NCI-H1048 (cell line): Measurements from ENCODE around the gene RRM1.
"Not testable (repeated sequence)": the region's sequence is repeated elsewhere in the genome, so short reads cannot be mapped to it uniquely, and the experiment has no call there.

Experiments used
- DNase-seq: peaks from one replicate; lab custom pipeline; 2025; lab: John Stamatoyannopoulos, UW

RRM1 gene

DNA sequence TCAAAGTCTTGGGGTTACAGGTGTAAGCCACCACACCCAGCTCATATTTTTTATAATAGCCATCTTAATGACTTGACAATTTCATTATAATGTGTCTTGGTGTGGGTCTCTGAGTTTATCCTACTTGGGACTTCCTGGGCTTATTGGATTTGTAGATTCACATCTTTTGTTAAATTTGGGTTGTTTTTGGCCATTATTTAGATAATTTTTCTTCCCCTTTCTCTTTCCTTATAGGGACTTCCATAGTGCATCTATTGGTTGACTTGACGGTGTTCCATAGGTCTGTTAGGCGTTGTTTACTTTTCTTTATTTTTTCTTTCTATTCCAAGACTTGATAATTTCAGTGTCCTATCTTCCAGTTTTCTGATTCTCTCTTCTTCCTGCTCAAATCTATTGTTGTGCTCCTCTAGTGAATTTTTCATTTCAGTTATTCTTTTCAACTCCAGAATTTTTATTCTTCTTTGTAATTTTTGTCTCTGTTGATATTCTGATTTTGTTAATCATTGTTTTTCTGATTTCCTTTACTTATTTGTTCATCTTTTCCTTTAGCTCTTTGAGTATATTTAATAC is 45.6 kb downstream of the RRM1 start:
- DNase-seq, result no peak

- DNase-seq, result no peak
These were observed 51.6 kb downstream of the RRM1 start for GRCh38 chr11:4146070-4146771.

DNA sequence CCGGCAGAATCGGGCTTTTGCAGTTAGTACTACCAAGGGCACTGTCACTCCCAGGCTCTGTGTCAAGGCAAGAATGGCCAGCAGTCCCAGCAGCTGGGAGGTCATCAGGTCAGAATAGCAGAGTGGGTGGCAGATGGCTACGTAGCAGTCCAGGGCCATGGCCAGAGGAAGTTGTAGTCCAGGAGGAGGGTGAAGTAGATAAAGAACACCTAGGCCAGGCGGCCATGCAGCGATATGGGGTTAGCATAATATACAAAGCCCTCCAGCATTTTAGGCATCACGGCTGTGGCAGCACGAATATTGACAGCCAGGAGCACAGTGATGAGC is 52.1 kb downstream of the RRM1 start:
- DNase-seq, result no peak

GRCh38 chr11:4154503-4154902 is 59.9 kb downstream of the RRM1 start:
- no peak for DNase-seq

GRCh38 chr11:4156571-4156970 is 62.0 kb downstream of the RRM1 start:
- DNase-seq, result no peak

DNA sequence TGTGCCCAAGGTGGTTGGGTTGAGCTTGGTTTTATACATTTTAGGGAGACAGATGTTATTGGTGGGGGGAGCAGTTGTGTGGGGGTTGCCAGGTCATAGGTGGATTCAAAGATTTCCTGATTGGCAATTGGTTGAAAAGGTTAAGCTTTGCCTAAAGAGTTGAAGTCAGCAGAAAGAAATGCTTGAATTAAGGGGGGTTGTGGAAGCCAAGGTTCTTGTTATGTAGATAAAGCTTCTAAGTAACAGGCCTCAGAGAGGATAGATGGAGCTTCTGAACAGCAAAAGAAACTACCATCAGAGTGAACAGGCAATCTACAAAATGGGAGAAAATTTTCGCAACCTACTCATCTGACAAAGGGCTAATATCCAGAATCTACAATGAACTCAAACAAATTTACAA is 64.2 kb downstream of the RRM1 start:
- DNase-seq, result not testable (repeated sequence)

DNA sequence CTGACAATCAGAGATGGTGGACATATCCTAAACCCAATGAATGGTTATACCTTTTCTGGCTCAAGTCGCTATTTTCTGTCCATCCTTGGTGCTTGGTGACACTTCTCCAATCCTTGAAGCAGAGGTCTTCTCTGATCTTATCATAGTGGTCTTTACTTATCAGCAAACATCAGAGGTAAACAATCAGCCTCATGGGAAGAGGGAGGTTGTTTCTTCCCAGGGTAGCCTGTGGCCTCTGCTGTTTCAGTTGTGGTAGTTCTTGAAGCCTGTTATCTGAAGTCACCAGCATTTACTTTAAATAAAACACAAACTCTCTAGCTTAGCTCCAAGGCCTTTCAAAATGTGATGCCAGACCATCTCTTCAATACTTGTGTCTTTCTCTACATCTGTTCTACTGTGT is 66.7 kb downstream of the RRM1 start:
- DNase-seq, result no peak

DNA sequence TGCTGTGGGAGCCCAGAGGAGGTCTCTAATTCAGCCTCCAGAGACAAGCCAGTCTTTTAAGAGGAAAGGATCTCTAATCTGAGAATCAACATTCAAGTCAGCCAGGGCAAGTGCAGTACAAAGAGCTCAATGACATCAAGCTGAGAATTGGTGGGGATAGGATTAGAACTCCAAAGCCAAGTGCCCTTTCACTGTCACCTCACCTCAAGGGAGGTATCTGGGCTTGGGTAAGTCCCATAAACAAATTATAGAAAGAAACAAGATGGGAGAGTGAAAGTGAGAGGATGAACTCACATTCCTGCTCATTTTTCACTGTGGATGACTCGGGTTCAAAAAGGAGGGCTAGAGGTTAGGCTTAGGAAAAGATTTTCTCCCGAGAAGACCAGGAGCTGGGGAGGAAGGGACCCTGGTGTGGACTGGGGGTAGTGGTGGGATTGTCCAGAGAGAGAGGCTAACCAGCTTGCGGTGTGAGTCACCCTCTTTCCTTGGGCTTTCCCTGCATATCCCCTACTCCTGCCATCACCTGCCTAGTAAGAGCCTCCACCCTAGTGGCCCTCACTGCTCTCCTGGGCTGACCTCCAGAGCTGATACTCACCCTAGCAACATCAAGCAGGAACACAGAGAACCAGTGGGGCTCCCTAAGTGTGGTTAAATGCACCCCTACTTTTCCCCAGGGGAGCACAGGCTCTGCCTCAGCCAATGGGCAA is 70.4 kb downstream of the RRM1 start:
- no peak for DNase-seq

- no peak for DNase-seq
These were observed 72.7 kb downstream of the RRM1 start for GRCh38 chr11:4167292-4167691.

GRCh38 chr11:4167758-4168157 is 73.2 kb downstream of the RRM1 start:
- DNase-seq, result no peak

DNA sequence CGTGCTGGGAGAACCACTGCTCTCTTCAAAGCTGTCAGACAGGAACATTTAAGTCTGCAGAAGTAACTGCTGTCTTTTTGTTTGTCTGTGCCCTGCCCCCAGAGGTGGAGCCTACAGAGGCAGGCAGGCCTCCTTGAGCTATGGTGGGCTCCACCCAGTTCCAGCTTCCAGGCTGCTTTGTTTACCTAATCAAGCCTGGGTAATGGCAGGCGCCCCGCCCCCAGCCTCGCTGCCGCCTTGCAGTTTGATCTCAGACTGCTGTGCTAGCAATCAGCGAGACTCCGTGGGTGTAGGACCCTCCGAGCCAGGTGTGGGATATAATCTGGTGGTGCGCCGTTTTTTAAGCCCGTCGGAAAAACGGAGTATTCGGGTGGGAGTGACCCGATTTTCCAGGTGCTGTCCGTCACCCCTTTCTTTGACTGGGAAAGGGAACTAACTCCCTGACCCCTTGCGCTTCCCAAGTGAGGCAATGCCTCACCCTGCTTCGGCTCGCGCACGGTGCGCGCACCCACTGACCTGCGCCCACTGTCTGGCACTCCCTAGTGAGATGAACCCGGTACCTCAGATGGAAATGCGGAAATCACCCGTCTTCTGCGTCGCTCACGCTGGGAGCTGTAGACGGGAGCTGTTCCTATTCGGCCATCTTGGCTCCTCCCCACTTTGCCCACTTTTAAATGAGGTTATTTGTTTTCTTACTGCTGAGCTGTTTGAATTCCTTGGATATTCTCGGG is 81.2 kb downstream of the RRM1 start:
- not testable (repeated sequence) for DNase-seq

DNA sequence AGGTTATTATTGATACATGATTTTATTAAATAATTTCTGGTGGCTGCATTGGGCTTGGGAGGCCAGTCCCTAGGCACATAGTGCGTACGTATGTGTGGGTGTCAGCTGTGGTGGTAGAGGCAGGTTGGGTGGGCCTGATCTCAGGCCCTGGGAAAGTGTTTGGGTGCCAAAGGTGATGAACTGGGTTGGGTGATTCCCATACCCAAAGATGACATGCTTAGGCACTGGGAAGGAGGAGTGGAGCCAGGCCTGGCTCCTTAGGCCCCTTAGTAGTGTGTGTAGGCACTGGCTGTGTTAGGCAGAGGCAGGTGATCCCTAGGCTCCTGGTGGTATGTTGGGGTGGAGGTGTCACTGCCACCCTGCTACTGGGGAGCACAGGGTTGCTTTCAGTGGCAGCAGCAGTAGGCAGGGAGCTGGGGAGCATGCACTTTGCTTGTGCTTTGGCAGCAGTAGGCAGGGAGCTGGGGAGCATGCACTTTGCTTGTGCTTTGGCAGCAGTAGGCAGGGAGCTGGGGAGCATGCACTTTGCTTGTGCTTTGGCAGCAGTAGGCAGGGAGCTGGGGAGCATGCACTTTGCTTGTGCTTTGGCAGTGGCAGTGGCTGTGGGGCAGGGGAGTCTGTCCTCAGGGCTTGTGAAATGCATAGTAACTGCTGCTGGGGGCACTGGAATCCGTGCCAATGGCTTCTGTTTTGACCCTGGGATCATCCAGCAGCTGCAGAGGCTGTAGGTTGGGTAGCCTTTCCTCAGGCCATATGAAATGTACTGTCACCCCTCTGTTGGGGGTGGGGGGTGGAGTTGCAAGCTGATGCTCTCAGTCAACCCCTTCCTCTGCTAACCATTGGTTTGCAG is 84.4 kb downstream of the RRM1 start:
- DNase-seq, result no peak

DNA sequence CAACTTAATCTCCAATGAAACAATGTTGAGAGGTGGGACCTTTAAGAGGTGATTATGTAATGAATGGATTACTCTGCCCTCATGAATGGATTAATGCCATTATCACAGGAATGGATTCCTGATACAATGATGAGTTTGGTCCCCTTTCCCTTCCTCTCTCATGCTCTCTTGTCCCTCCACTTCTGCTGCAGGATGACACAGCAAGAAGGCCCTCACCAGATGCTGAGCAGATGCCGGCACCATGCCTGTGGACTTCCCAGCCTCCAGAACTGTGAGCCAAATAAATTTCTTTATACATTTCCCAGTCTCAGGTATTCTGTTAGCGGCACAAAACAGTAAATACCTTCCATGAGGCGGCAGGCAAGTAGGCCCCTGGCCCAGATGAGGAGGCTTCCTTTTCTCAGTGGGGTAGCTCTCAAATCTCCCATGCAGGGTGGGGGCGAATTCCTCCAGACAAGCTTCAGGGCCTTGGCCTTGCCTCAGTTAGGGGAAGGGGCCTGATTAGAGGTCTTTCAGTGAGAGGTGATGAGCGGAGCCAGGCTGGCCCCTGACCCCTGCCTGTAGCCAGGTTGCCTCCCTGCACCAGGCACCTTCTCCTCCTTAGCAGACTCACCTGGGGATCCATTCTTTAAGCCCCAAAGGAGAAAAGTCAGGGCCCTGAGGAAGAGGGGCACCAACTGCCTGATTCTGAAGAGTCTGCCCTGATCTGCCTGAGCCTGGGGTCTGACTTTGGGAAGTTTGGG is 86.0 kb downstream of the RRM1 start:
- no peak for DNase-seq

- DNase-seq, result no peak
These were observed 87.5 kb downstream of the RRM1 start for GRCh38 chr11:4181782-4182721.

DNA sequence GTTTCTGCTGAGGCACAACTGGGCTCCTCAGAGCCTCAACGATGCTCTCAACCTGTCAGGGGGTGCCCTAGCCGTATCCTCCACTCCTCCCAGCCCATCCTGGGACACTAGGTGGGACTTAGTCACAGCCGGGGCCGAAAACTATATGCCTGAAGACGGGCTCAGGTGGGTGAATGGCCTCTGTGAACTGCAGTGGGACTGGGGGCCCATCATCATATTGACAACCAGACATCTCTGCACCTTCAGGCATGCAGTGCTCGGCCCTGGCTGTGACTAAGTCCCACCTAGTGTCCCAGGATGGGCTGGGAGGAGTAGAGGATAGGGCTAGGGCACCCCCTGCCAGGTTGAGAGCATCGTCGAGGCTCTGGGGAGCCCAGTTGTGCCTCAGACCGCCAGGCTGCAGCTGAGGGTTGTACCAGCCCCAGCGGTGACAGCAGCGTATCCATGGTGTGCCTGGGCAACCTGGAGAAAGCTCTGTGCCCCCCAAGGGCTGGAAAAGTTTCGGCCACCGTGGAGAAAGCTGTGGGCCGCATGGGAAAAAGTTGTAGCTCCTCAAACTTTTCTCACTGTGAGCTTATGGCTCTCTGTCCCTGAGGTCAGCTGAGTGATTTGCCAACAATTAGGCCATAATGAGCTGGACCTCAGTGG is 88.9 kb downstream of the RRM1 start:
- DNase-seq, result no peak

DNA sequence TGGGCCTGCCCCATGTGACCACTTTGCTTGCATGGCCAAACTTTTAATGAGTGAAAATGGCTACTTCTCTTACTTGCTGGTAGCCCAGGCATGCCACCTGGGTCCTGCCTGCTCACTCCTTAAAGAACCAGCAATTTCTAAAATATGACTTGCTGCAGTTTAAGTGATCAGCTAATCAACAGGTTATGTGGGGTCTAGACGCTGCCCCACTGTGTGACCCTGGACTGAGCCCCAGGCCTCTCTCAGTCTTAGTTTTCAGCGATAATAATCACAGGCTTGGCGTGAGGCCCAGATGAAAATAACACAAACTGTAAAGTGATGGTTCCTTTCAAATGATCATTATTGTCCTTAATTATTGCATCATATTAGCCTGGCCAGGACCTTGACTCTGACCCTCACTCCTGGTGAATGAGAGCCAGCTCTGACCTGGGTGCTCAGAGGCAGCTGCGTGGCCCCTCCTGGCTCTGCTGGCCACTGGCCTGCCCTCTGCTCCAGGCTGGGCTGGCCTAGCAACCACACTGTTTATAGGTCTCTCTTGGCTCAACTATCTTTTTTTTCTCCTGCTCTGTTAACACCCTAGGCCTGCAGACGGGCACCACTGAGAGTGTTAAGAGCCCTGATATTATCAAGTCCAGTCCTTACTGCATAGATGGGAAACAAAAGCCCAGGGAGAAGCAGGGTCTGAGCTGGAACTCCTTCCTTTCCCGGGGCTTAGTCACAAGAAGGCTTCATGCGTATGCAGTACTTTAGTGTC is 89.7 kb downstream of the RRM1 start:
- DNase-seq, result no peak

DNA sequence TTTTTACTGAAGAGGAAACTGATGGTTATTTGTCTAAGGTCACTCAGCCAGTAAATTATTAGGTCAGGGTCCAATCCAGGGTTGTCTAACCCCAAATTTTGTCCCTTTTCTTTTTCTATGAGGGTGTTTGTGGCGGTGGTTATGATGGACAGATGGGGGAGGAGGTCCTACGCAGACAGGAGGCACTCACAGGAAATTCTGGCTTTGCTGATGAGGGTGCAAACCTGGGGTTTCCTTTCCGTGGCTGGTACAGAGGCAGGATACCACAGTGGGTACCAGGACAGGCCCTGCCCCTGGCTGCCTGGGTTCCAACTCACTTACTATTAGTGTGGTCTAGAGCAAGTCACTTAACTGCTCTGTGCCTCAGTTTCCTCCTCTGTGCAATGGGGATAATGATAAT is 91.0 kb downstream of the RRM1 start:
- no peak for DNase-seq

DNA sequence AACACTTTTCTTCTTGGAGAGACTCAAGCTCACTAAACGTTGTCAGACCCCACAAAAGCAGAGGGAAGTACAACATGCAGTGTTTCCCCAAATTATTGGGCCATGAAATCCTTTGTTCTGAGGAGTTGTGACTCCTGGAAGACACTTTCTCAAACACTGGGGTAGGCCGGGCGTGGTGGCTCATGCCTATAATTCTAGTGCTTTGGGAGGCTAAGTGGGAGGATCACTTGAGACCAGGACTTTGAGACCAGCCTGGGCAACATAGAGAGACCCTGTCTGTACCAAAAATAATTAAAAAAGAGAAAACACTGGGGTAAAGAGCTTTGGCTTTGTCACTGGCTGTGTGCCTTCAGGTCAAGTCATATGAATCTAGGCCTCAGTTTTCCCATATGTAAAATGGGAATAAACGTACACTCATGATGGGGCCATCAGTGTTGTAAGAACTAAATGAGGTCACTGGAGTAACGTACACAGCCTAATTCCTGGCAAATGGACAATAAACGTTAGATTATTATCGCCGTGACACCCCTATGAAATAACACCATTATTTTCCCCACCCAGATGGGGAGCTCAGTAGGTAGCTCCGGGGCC is 92.0 kb downstream of the RRM1 start:
- DNase-seq, result no peak
